DND-41 (cell line): ENCODE measurements around the gene NAPB.

Source experiments
- ATAC-seq: fragments of 200-7000 bp; cut with Tn5 transposase; 3 replicates; pipeline ENCODE4 v1.9.1; 2021; ENCODE audit warnings: low read depth; ENCODE audit not compliant: insufficient read depth
- DNase-seq: peaks from one replicate; pipeline ENCODE4 v3.0.0-alpha.2; 2020
- H2AFZ ChIP-seq: 2 replicates; pipeline ENCODE4 v1.6.0; 2012; ENCODE audit warnings: low read depth, low read length
- H3K27ac ChIP-seq: 2 replicates; pipeline ENCODE4 v1.5.1; 2012; ENCODE audit warnings: low read length, inconsistent platforms
- H3K27me3 ChIP-seq: fragments of 200-600 bp; sonication (generic); 2 replicates; pipeline ENCODE4 v1.6.0; 2012; ENCODE audit warnings: low read length, mild to moderate bottlenecking, inconsistent platforms; ENCODE audit not compliant: insufficient read depth, poor library complexity
- H3K36me3 ChIP-seq: 2 replicates; pipeline ENCODE4 v1.5.1; 2012; ENCODE audit warnings: low read length, inconsistent platforms; ENCODE audit not compliant: insufficient read depth
- H3K4me1 ChIP-seq: 2 replicates; pipeline ENCODE4 v1.5.1; 2012; ENCODE audit warnings: mild to moderate bottlenecking, low read length; ENCODE audit not compliant: insufficient read depth
- H3K4me2 ChIP-seq: 2 replicates; pipeline ENCODE4 v1.6.0; 2012; ENCODE audit warnings: mild to moderate bottlenecking, moderate library complexity, low read length, inconsistent platforms; ENCODE audit not compliant: insufficient read depth
- H3K4me3 ChIP-seq, 2 experiments: fragments of 200-600 bp in 1 of 2; shearing (Covaris generic) in 1 of 2; 2 replicates each; pipeline ENCODE4 v1.5.1; 2012 to 2016; ENCODE audit warnings: inconsistent platforms in 2 of 2, low read length in 2 of 2, mild to moderate bottlenecking in 2 of 2, low read depth in 1 of 2, moderate library complexity in 1 of 2
- H3K79me2 ChIP-seq: 2 replicates; pipeline ENCODE4 v1.6.0; 2012; ENCODE audit warnings: low read length, inconsistent platforms; ENCODE audit not compliant: insufficient read depth
- H3K9ac ChIP-seq: 2 replicates; pipeline ENCODE4 v1.6.0; 2012; ENCODE audit warnings: low read depth, mild to moderate bottlenecking, inconsistent platforms, low read length, moderate library complexity
- H3K9me3 ChIP-seq: 2 replicates; pipeline ENCODE4 v1.5.1; 2012; ENCODE audit warnings: low read length, moderate library complexity, mild to moderate bottlenecking, inconsistent platforms; ENCODE audit not compliant: insufficient read depth, severe bottlenecking
- H4K20me1 ChIP-seq: 2 replicates; pipeline ENCODE4 v1.6.0; 2012; ENCODE audit warnings: low read length; ENCODE audit not compliant: insufficient read depth
- CTCF ChIP-seq: IDR thresholded peaks from 2 replicates; pipeline ENCODE4 v1.5.1; 2012; ENCODE audit warnings: borderline replicate concordance, low read length, moderate library complexity, mild to moderate bottlenecking; ENCODE audit not compliant: poor library complexity, severe bottlenecking; ENCODE audit errors: extremely low read depth
- EZH2 ChIP-seq: IDR thresholded peaks from 3 replicates; pipeline ENCODE4 v1.6.1; 2012; ENCODE audit warnings: borderline replicate concordance, low read depth, mild to moderate bottlenecking, moderate library complexity, low read length, inconsistent platforms; ENCODE audit not compliant: severe bottlenecking

Gene NAPB

GRCh38 chr20:23331450-23332350, 89.6 kb downstream of the NAPB start:
- H3K4me3 ChIP-seq, result no peak overlapping the region
- no peak overlapping the region for H3K4me2 ChIP-seq
- no peaks in the 10 kb centered on the region for H3K36me3 ChIP-seq
- H3K27ac ChIP-seq, result no peak overlapping the region
- TF ChIP-seq CTCF (no peak), EZH2 (no peak)
- peaks cover 3% of the 10 kb centered on the region for H3K9me3 ChIP-seq
- no peaks in the 10 kb centered on the region for H4K20me1 ChIP-seq
- no peak overlapping the region for H2AFZ ChIP-seq
- no peaks in the 10 kb centered on the region for H3K4me1 ChIP-seq
- no peak for ATAC-seq
- H3K9ac ChIP-seq, result no peak overlapping the region
- DNase-seq, result no peak
- no peaks in the 10 kb centered on the region for H3K79me2 ChIP-seq
- no peaks in the 10 kb centered on the region for H3K27me3 ChIP-seq

- no peak for DNase-seq
- Histone ChIP-seq H3K9me3 (peaks cover 3% of the 10 kb centered on the region), H3K36me3 (no peaks in the 10 kb centered on the region), H3K9ac (no peak overlapping the region), H3K4me3 (no peak overlapping the region), H3K27ac (no peak overlapping the region), H4K20me1 (no peaks in the 10 kb centered on the region), H3K27me3 (no peaks in the 10 kb centered on the region), H2AFZ (no peak overlapping the region), H3K79me2 (no peaks in the 10 kb centered on the region), H3K4me1 (no peaks in the 10 kb centered on the region), H3K4me2 (no peak overlapping the region)
- TF ChIP-seq CTCF (no peak), EZH2 (no peak)
- no peak for ATAC-seq
Measured at GRCh38 chr20:23327617-23328333, 93.5 kb downstream of the NAPB start.

- TF ChIP-seq CTCF (no peak), EZH2 (no peak)
- H3K27ac ChIP-seq, result no peak overlapping the region
- no peak for ATAC-seq
- H2AFZ ChIP-seq, result no peak overlapping the region
- H3K4me1 ChIP-seq, result no peaks in the 10 kb centered on the region
- H4K20me1 ChIP-seq, result no peaks in the 10 kb centered on the region
- peaks cover 3% of the 10 kb centered on the region for H3K9me3 ChIP-seq
- H3K4me3 ChIP-seq, result no peak overlapping the region
- H3K36me3 ChIP-seq, result no peaks in the 10 kb centered on the region
- no peaks in the 10 kb centered on the region for H3K79me2 ChIP-seq
- no peak for DNase-seq
- no peak overlapping the region for H3K9ac ChIP-seq
- no peak overlapping the region for H3K4me2 ChIP-seq
- H3K27me3 ChIP-seq, result no peaks in the 10 kb centered on the region
Measured at GRCh38 chr20:23326774-23327173, 94.5 kb downstream of the NAPB start.
